HL-60 (cell line): ENCODE results near the gene KDM2B.

Experiments used
- DNase-seq, 2 experiments: peaks; one replicate each; pipeline ENCODE4 v3.0.0-alpha.2; 2010 to 2020; ENCODE audit warnings: low read depth in 1 of 2, low spot score in 1 of 2
- H3K27ac ChIP-seq: fragments of 250-450 bp; sonication (Bioruptor Pico); replicated peaks from 2 replicates; pipeline ENCODE4 v1.5.1; 2020; ENCODE audit warnings: mild to moderate bottlenecking, moderate library complexity
- H3K27me3 ChIP-seq: fragments of 250-450 bp; sonication (Bioruptor Pico); 2 replicates; pipeline ENCODE4 v1.5.1; 2021; ENCODE audit warnings: mild to moderate bottlenecking, moderate library complexity; ENCODE audit not compliant: insufficient read depth, poor library complexity, severe bottlenecking
- H3K4me3 ChIP-seq: replicated peaks from 2 replicates; pipeline ENCODE4 v1.5.1; 2011; ENCODE audit warnings: mild to moderate bottlenecking, control low read depth, low read length; ENCODE audit not compliant: insufficient read depth
- CTCF ChIP-seq: IDR thresholded peaks from one replicate; pipeline ENCODE4 v1.5.1; 2011; ENCODE audit warnings: low read length, control low read depth, inconsistent platforms; ENCODE audit not compliant: insufficient read depth
- GABPA ChIP-seq: IDR thresholded peaks from 2 replicates; pipeline ENCODE4 v1.6.1; 2012; ENCODE audit warnings: low read depth
- POLR2AphosphoS5 ChIP-seq: IDR thresholded peaks from 2 replicates; pipeline ENCODE4 v1.6.1; 2012; ENCODE audit warnings: low read depth
- REST ChIP-seq: IDR thresholded peaks from 2 replicates; pipeline ENCODE4 v1.6.1; 2012; ENCODE audit warnings: low read depth; ENCODE audit not compliant: insufficient replicate concordance
- SPI1 ChIP-seq: IDR thresholded peaks from 2 replicates; pipeline ENCODE4 v1.6.1; 2012; ENCODE audit warnings: low read depth, mild to moderate bottlenecking, borderline replicate concordance

KDM2B gene

GRCh38 chr12:121579981-121580868 lies 598 bp downstream of the KDM2B start:
- Histone ChIP-seq H3K4me3 (peak overlapping the region; percentile 68), H3K27me3 (no peaks in the 10 kb centered on the region), H3K27ac (peak overlapping the region; percentile 88)
- DNase-seq: peak; percentile 67 to 78
- TF ChIP-seq POLR2AphosphoS5 (no peak), REST (no peak), SPI1 (no peak), CTCF (no peak), GABPA (no peak)

- peak overlapping the region; percentile 88 for H3K27ac ChIP-seq
- peak in 1 of 2 experiments; percentile 30 for DNase-seq
- H3K27me3 ChIP-seq: no peaks in the 10 kb centered on the region
- no peak for TF ChIP-seq POLR2AphosphoS5
- H3K4me3 ChIP-seq: peak overlapping the region; percentile 68
Observed at GRCh38 chr12:121579190-121579791, 1.5 kb downstream of the KDM2B start.

- Histone ChIP-seq H3K27ac (peak overlapping the region; percentile 88), H3K4me3 (peak overlapping the region; percentile 68), H3K27me3 (no peaks in the 10 kb centered on the region)
- TF ChIP-seq CTCF (no peak), POLR2AphosphoS5 (no peak), GABPA (no peak), REST (no peak), SPI1 (no peak)
- DNase-seq: no peak
Observed at GRCh38 chr12:121578230-121579189, 2.3 kb downstream of the KDM2B start.
